Glutamatergic neuron (in vitro differentiated cells): Measurements from ENCODE around the gene STARD9. TPM values are rescaled to one million over a fixed set of nuclear protein-coding genes. Genes with fewer than 3 reads are reported as not detected.

Experiments
- DNase-seq: peaks from one replicate; pipeline ENCODE4 v3.0.0; 2022
- H3K27ac Mint-ChIP-seq: one replicate; pipeline ENCODE4 v1.8.0; 2020; ENCODE audit warnings: mild to moderate bottlenecking, mixed read lengths, inconsistent platforms; ENCODE audit not compliant: unreplicated experiment
- H3K27me3 Mint-ChIP-seq: one replicate; pipeline ENCODE4 v1.8.0; 2020; ENCODE audit warnings: mild to moderate bottlenecking, moderate library complexity, mixed read lengths, inconsistent platforms; ENCODE audit not compliant: unreplicated experiment
- H3K36me3 Mint-ChIP-seq: one replicate; pipeline ENCODE4 v1.8.0; 2020; ENCODE audit warnings: mild to moderate bottlenecking, mixed read lengths, inconsistent platforms; ENCODE audit not compliant: unreplicated experiment
- H3K4me1 Mint-ChIP-seq: one replicate; pipeline ENCODE4 v1.8.0; 2020; ENCODE audit warnings: mild to moderate bottlenecking, low read depth, mixed read lengths, inconsistent platforms; ENCODE audit not compliant: unreplicated experiment
- H3K4me3 Mint-ChIP-seq: one replicate; pipeline ENCODE4 v1.8.0; 2020; ENCODE audit warnings: mild to moderate bottlenecking, mixed read lengths, inconsistent platforms; ENCODE audit not compliant: unreplicated experiment
- H3K9me3 Mint-ChIP-seq: one replicate; pipeline ENCODE4 v1.8.0; 2020; ENCODE audit warnings: mild to moderate bottlenecking, moderate library complexity, mixed read lengths, inconsistent platforms; ENCODE audit not compliant: unreplicated experiment
- CTCF ChIP-seq: fragments of 200-600 bp; sonication (generic); IDR thresholded peaks from one replicate; pipeline ENCODE4 v1.5.0; 2021; ENCODE audit not compliant: partially characterized antibody, unreplicated experiment
- total RNA-seq: library from RNA; stranded (reverse); fragmentation: NEBNext Ultra II Directional; extraction: Animal tissue kit (Norgen Biotek cat#: 25700); gene quantifications from one replicate; pipeline ENCODE4 v1.2.1, GENCODE V29; 2021; ENCODE audit not compliant: unreplicated experiment

The STARD9 gene
- total RNA-seq, 1 donor from 2014 or later: 45.1 TPM

- H3K9me3 Mint-ChIP-seq: peaks cover 19% of the 10 kb centered on the region
- H3K4me3 Mint-ChIP-seq: peak overlapping the region; percentile 64
- no peak for TF ChIP-seq CTCF
- H3K27me3 Mint-ChIP-seq: peaks cover 13% of the 10 kb centered on the region
- no peaks in the 10 kb centered on the region for H3K36me3 Mint-ChIP-seq
- DNase-seq: peak; percentile 60
- H3K4me1 Mint-ChIP-seq: peaks cover 32% of the 10 kb centered on the region
- H3K27ac Mint-ChIP-seq: peak overlapping the region; percentile 93
Measured at GRCh38 chr15:42727750-42728381, 152.5 kb downstream of the STARD9 start.

- Mint-ChIP-seq H3K4me1 (peaks cover 34% of the 10 kb centered on the region), H3K27me3 (peaks cover 13% of the 10 kb centered on the region), H3K9me3 (peaks cover 17% of the 10 kb centered on the region), H3K36me3 (no peaks in the 10 kb centered on the region), H3K4me3 (peak overlapping the region; percentile 57), H3K27ac (peak overlapping the region; percentile 85)
- no peak for TF ChIP-seq CTCF
- DNase-seq: no peak
Measured at GRCh38 chr15:42728560-42728959, 153.2 kb downstream of the STARD9 start.

- H3K27me3 Mint-ChIP-seq: peaks cover 13% of the 10 kb centered on the region
- H3K9me3 Mint-ChIP-seq: peaks cover 17% of the 10 kb centered on the region
- H3K4me3 Mint-ChIP-seq: no peak overlapping the region
- H3K4me1 Mint-ChIP-seq: peaks cover 34% of the 10 kb centered on the region
- TF ChIP-seq CTCF: no peak
- DNase-seq: no peak
- H3K27ac Mint-ChIP-seq: peak overlapping the region; percentile 85
- no peaks in the 10 kb centered on the region for H3K36me3 Mint-ChIP-seq
Measured at GRCh38 chr15:42728972-42729371, 153.6 kb downstream of the STARD9 start.

- peaks cover 15% of the 10 kb centered on the region for H3K27me3 Mint-ChIP-seq
- H3K36me3 Mint-ChIP-seq: no peaks in the 10 kb centered on the region
- H3K4me1 Mint-ChIP-seq: peaks cover 34% of the 10 kb centered on the region
- peaks cover 17% of the 10 kb centered on the region for H3K9me3 Mint-ChIP-seq
- DNase-seq: no peak
- no peak overlapping the region for H3K4me3 Mint-ChIP-seq
- H3K27ac Mint-ChIP-seq: no peak overlapping the region
- no peak for TF ChIP-seq CTCF
Measured at GRCh38 chr15:42729409-42729808, 154.0 kb downstream of the STARD9 start.

- Mint-ChIP-seq H3K9me3 (peaks cover 17% of the 10 kb centered on the region), H3K27me3 (peaks cover 14% of the 10 kb centered on the region), H3K4me3 (peak overlapping the region; percentile 58), H3K36me3 (no peaks in the 10 kb centered on the region), H3K4me1 (peaks cover 34% of the 10 kb centered on the region), H3K27ac (peak overlapping the region; percentile 80)
- no peak for TF ChIP-seq CTCF
- DNase-seq: no peak
Measured at GRCh38 chr15:42730135-42730534, 154.7 kb downstream of the STARD9 start.
